Astrocyte (in vitro differentiated cells and primary cell): ENCODE measurements around the gene SUPT6H. TPM values are rescaled to one million over a fixed set of nuclear protein-coding genes. Genes with fewer than 3 reads are reported as not detected.
A peak's percentile ranks its signal among the peaks of the same experiment; 100 is the strongest.

Experiments used
- DNase-seq: peaks from one replicate; pipeline ENCODE4 v3.0.0-alpha.2; 2010; ENCODE audit warnings: low read depth
- FAIRE-seq: peaks from 2 replicates; lab custom pipeline; 2011; peaks lifted over from hg19 to GRCh38; lab: Jason Lieb, UNC
- H2AFZ ChIP-seq: 2 replicates; pipeline ENCODE4 v1.6.0; 2012; ENCODE audit warnings: low read depth, low read length, inconsistent platforms
- H3K27ac ChIP-seq: 2 replicates; pipeline ENCODE4 v1.5.1; 2011; ENCODE audit warnings: low read depth, low read length, inconsistent platforms
- H3K27me3 ChIP-seq: 2 replicates; pipeline ENCODE4 v1.6.0; 2011; ENCODE audit warnings: low read length, inconsistent platforms; ENCODE audit not compliant: insufficient read depth
- H3K36me3 ChIP-seq: 2 replicates; pipeline ENCODE4 v1.5.1; 2011; ENCODE audit warnings: low read length, inconsistent platforms; ENCODE audit not compliant: insufficient read depth
- H3K4me1 ChIP-seq: 2 replicates; pipeline ENCODE4 v1.5.1; 2011; ENCODE audit warnings: low read length, inconsistent platforms; ENCODE audit not compliant: insufficient read depth
- H3K4me2 ChIP-seq: 2 replicates; pipeline ENCODE4 v1.6.0; 2012; ENCODE audit warnings: low read length, inconsistent platforms
- H3K4me3 ChIP-seq: 2 replicates; pipeline ENCODE4 v1.5.1; 2011; ENCODE audit warnings: low read depth, mild to moderate bottlenecking, low read length, inconsistent platforms; ENCODE audit not compliant: insufficient read depth
- H3K79me2 ChIP-seq: 2 replicates; pipeline ENCODE4 v1.6.0; 2012; ENCODE audit warnings: mild to moderate bottlenecking, low read length, inconsistent platforms; ENCODE audit not compliant: insufficient read depth
- H3K9ac ChIP-seq: 2 replicates; pipeline ENCODE4 v1.6.0; 2012; ENCODE audit warnings: mild to moderate bottlenecking, low read length, inconsistent platforms
- H3K9me3 ChIP-seq: 2 replicates; pipeline ENCODE4 v1.5.1; 2012; ENCODE audit warnings: low read depth, mild to moderate bottlenecking, low read length, inconsistent platforms; ENCODE audit not compliant: insufficient read depth
- H4K20me1 ChIP-seq: 2 replicates; pipeline ENCODE4 v1.6.0; 2012; ENCODE audit warnings: low read length, inconsistent platforms; ENCODE audit not compliant: insufficient read depth
- H3K27ac Mint-ChIP-seq: one replicate; pipeline ENCODE4 v1.8.0; 2021; ENCODE audit warnings: mild to moderate bottlenecking, mixed read lengths; ENCODE audit not compliant: unreplicated experiment
- H3K27me3 Mint-ChIP-seq: one replicate; pipeline ENCODE4 v1.8.0; 2021; ENCODE audit warnings: low read depth, mixed read lengths; ENCODE audit not compliant: unreplicated experiment
- H3K36me3 Mint-ChIP-seq: one replicate; pipeline ENCODE4 v1.8.0; 2021; ENCODE audit warnings: low read depth, mixed read lengths; ENCODE audit not compliant: unreplicated experiment
- H3K4me1 Mint-ChIP-seq: one replicate; pipeline ENCODE4 v1.8.0; 2021; ENCODE audit warnings: low read depth, mixed read lengths; ENCODE audit not compliant: unreplicated experiment
- H3K4me3 Mint-ChIP-seq: one replicate; pipeline ENCODE4 v1.8.0; 2021; ENCODE audit warnings: mild to moderate bottlenecking, moderate library complexity, mixed read lengths; ENCODE audit not compliant: unreplicated experiment
- H3K9me3 Mint-ChIP-seq: one replicate; pipeline ENCODE4 v1.8.0; 2021; ENCODE audit warnings: mild to moderate bottlenecking, mixed read lengths; ENCODE audit not compliant: unreplicated experiment
- EZH2 ChIP-seq: IDR thresholded peaks from 2 replicates; pipeline ENCODE4 v1.6.1; 2012; ENCODE audit warnings: mild to moderate bottlenecking, low read length, inconsistent platforms; ENCODE audit not compliant: insufficient read depth
- total RNA-seq: library from RNA; stranded (reverse); gene quantifications from 2 replicates; pipeline ENCODE4 v1.2.1, GENCODE V29; 2021
- TF ChIP-seq, protein P1 (sequence below): IDR thresholded peaks from 2 replicates; pipeline ENCODE4 v1.5.1; 2011; ENCODE audit warnings: low read depth, mild to moderate bottlenecking, inconsistent platforms, low read length, moderate library complexity; ENCODE audit not compliant: insufficient read depth

The SUPT6H gene
- total RNA-seq, 1 donor from 2014 or later, result 95.9 TPM

GRCh38 chr17:28662527-28662829 is 473 bp downstream of the SUPT6H start:
- Histone ChIP-seq H3K4me2 (peak overlapping the region; percentile 89), H3K9ac (peak overlapping the region; percentile 96), H3K4me3 (peak overlapping the region; percentile 87), H3K36me3 (peaks cover 4% of the 10 kb centered on the region), H3K27me3 (no peaks in the 10 kb centered on the region), H3K4me1 (peaks cover 11% of the 10 kb centered on the region), H2AFZ (peak overlapping the region; percentile 93), H3K79me2 (peaks cover 89% of the 10 kb centered on the region), H4K20me1 (peaks cover 56% of the 10 kb centered on the region), H3K9me3 (no peaks in the 10 kb centered on the region), H3K27ac (peak overlapping the region; percentile 97)
- DNase-seq (no peak), FAIRE-seq (no peak)
- Mint-ChIP-seq H3K4me1 (peaks cover 21% of the 10 kb centered on the region), H3K36me3 (peaks cover 25% of the 10 kb centered on the region), H3K9me3 (no peaks in the 10 kb centered on the region), H3K27ac (peak overlapping the region; percentile 100), H3K4me3 (peak overlapping the region; percentile 100), H3K27me3 (no peaks in the 10 kb centered on the region)
- TF ChIP-seq EZH2, result no peak
- TF ChIP-seq, protein P1, sequence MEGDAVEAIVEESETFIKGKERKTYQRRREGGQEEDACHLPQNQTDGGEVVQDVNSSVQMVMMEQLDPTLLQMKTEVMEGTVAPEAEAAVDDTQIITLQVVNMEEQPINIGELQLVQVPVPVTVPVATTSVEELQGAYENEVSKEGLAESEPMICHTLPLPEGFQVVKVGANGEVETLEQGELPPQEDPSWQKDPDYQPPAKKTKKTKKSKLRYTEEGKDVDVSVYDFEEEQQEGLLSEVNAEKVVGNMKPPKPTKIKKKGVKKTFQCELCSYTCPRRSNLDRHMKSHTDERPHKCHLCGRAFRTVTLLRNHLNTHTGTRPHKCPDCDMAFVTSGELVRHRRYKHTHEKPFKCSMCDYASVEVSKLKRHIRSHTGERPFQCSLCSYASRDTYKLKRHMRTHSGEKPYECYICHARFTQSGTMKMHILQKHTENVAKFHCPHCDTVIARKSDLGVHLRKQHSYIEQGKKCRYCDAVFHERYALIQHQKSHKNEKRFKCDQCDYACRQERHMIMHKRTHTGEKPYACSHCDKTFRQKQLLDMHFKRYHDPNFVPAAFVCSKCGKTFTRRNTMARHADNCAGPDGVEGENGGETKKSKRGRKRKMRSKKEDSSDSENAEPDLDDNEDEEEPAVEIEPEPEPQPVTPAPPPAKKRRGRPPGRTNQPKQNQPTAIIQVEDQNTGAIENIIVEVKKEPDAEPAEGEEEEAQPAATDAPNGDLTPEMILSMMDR, result no peak

DNA sequence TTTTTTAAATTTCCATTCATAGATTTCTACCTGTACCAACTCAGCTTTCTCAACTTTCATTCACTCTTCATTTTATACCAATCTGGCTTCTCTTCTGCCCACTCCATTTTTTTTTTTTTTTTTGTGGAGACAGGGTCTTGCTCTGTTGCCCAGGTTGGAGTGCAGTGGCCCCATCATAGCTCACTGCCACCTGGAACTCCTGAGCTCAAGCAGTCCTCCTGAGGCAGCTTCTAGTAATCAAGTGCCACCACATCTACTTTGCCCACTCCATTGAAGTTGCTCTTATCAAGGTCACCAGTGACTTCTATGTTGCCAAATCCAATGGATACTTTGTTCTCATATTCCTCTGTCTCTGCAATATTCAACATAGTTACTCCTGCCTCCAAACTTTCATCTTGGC is 1.7 kb downstream of the SUPT6H start:
- Mint-ChIP-seq H3K9me3 (no peaks in the 10 kb centered on the region), H3K36me3 (peaks cover 19% of the 10 kb centered on the region), H3K27me3 (no peaks in the 10 kb centered on the region), H3K27ac (peak overlapping the region; percentile 100), H3K4me1 (peaks cover 31% of the 10 kb centered on the region), H3K4me3 (peak overlapping the region; percentile 100)
- H3K36me3 ChIP-seq, result no peaks in the 10 kb centered on the region
- peak overlapping the region; percentile 89 for H3K4me2 ChIP-seq
- H2AFZ ChIP-seq, result no peak overlapping the region
- peaks cover 94% of the 10 kb centered on the region for H3K79me2 ChIP-seq
- H4K20me1 ChIP-seq, result peaks cover 63% of the 10 kb centered on the region
- H3K9me3 ChIP-seq, result no peaks in the 10 kb centered on the region
- H3K27ac ChIP-seq, result no peak overlapping the region
- no peak for FAIRE-seq
- TF ChIP-seq, protein P1, result no peak
- no peak for TF ChIP-seq EZH2
- peak overlapping the region; percentile 96 for H3K9ac ChIP-seq
- DNase-seq, result no peak
- peaks cover 11% of the 10 kb centered on the region for H3K4me1 ChIP-seq
- H3K4me3 ChIP-seq, result peak overlapping the region; percentile 87
- H3K27me3 ChIP-seq, result no peaks in the 10 kb centered on the region

DNA sequence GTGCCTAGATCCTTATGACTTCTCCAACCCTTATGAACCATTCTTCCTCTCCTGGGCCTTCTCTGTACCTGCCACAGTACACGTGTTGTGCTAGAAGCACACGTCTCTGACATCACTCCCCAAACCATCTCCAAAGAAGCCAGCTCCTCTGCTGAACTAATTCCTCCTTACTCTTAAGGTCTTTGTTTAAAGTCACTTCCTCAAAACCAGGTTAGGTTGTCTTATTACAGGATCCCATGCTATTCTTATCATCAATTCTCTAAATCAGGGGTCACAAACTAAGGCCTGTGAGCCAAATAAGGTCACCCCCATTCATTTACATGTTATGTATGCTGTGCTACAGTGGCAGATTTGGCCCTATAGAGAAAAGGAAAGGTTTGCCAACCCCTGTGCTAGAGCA is 4.0 kb downstream of the SUPT6H start:
- H3K4me1 ChIP-seq, result peaks cover 8% of the 10 kb centered on the region
- no peaks in the 10 kb centered on the region for H3K27me3 ChIP-seq
- Mint-ChIP-seq H3K36me3 (peaks cover 14% of the 10 kb centered on the region), H3K4me3 (no peak overlapping the region), H3K27me3 (no peaks in the 10 kb centered on the region), H3K9me3 (no peaks in the 10 kb centered on the region), H3K4me1 (peaks cover 26% of the 10 kb centered on the region), H3K27ac (no peak overlapping the region)
- no peak overlapping the region for H3K4me2 ChIP-seq
- DNase-seq (no peak), FAIRE-seq (no peak)
- no peaks in the 10 kb centered on the region for H3K9me3 ChIP-seq
- no peak overlapping the region for H3K27ac ChIP-seq
- no peak overlapping the region for H2AFZ ChIP-seq
- no peak for TF ChIP-seq EZH2
- H3K36me3 ChIP-seq, result peaks cover 7% of the 10 kb centered on the region
- H3K79me2 ChIP-seq, result peaks cover 94% of the 10 kb centered on the region
- H3K9ac ChIP-seq, result no peak overlapping the region
- H4K20me1 ChIP-seq, result peaks cover 77% of the 10 kb centered on the region
- H3K4me3 ChIP-seq, result no peak overlapping the region
